GM12891 (cell line): Measurements from ENCODE around the gene RAB3B.
"Not testable (repeated sequence)": the region's sequence is repeated elsewhere in the genome, so short reads cannot be mapped to it uniquely, and the experiment has no call there.

Experiments used
- POLR2A ChIP-seq: IDR thresholded peaks from 2 replicates; pipeline ENCODE4 v1.6.1; 2011; ENCODE audit warnings: low read depth, low read length, control low read depth
- POLR2AphosphoS5 ChIP-seq: IDR thresholded peaks from 2 replicates; pipeline ENCODE4 v1.6.1; 2011; ENCODE audit warnings: low read depth, low read length, control low read depth
- POU2F2 ChIP-seq: IDR thresholded peaks from 2 replicates; pipeline ENCODE4 v1.6.1; 2011; ENCODE audit warnings: low read depth, mild to moderate bottlenecking, control low read depth, low read length, moderate library complexity

- TF ChIP-seq POLR2AphosphoS5, POLR2A, POU2F2: not testable (repeated sequence)
Measured at GRCh38 chr1:51873270-51873669, 117.2 kb downstream of the RAB3B start.
